HepG2 (cell line): ENCODE results near the gene BCL2L2. TPM values are rescaled to one million over a fixed set of nuclear protein-coding genes. Genes with fewer than 3 reads are reported as not detected.

Experiments used
- ARNT2 ChIP-seq: sonication (generic); formaldehyde crosslinking; IDR thresholded peaks from 2 replicates; pipeline ENCODE4 v1.8.0; 2022; ENCODE audit warnings: mild to moderate bottlenecking, low read depth, missing genetic modification reagents, moderate library complexity
- BRCA1 ChIP-seq: sonication (generic); formaldehyde crosslinking; IDR thresholded peaks from 2 replicates; pipeline ENCODE4 v1.4.0; 2020; ENCODE audit warnings: missing genetic modification reagents
- CCDC6 ChIP-seq: sonication (generic); formaldehyde crosslinking; IDR thresholded peaks from 2 replicates; pipeline ENCODE4 v1.8.1; 2022; ENCODE audit warnings: mild to moderate bottlenecking, missing genetic modification reagents, moderate library complexity
- CENPT ChIP-seq: sonication (generic); formaldehyde crosslinking; IDR thresholded peaks from 2 replicates; pipeline ENCODE4 v1.8.0; 2022; ENCODE audit warnings: low read depth, mild to moderate bottlenecking, moderate library complexity, missing genetic modification reagents
- RFX5 ChIP-seq: IDR thresholded peaks from 2 replicates; pipeline ENCODE4 v1.6.1; 2011; ENCODE audit warnings: low read depth, low read length, improper control_type of control experiment
- RNF2 ChIP-seq: fragments of 450-650 bp; conservative IDR thresholded peaks from 2 replicates; pipeline ENCODE4 v1.6.1; 2016; ENCODE audit warnings: low read depth
- RXRB ChIP-seq: IDR thresholded peaks from 2 replicates; pipeline ENCODE4 v1.6.1; 2016; ENCODE audit warnings: borderline replicate concordance, missing genetic modification reagents, missing compliant biosample characterization
- TEAD2 ChIP-seq: sonication (generic); formaldehyde crosslinking; IDR thresholded peaks from 2 replicates; pipeline ENCODE4 v1.9.0; 2021; ENCODE audit warnings: missing genetic modification reagents
- ZNF263 ChIP-seq: sonication (generic); formaldehyde crosslinking; IDR thresholded peaks from 2 replicates; pipeline ENCODE4 v1.4.0; 2020; ENCODE audit warnings: missing genetic modification reagents
- ZNF317 ChIP-seq: sonication (generic); formaldehyde crosslinking; IDR thresholded peaks from 2 replicates; pipeline ENCODE4 v1.5.0; 2020; ENCODE audit warnings: mild to moderate bottlenecking, missing genetic modification reagents
- ZNF329 ChIP-seq: sonication (generic); formaldehyde crosslinking; IDR thresholded peaks from 2 replicates; pipeline ENCODE4 v1.9.0; 2021; ENCODE audit warnings: low read depth, mild to moderate bottlenecking, missing genetic modification reagents
- ZNF446 ChIP-seq: sonication (generic); formaldehyde crosslinking; IDR thresholded peaks from 2 replicates; pipeline ENCODE4 v1.5.0; 2020; ENCODE audit warnings: mild to moderate bottlenecking, missing genetic modification reagents
- ZNF552 ChIP-seq: sonication (generic); formaldehyde crosslinking; IDR thresholded peaks from 2 replicates; pipeline ENCODE4 v1.9.0; 2022; ENCODE audit warnings: missing genetic modification reagents, mild to moderate bottlenecking, borderline replicate concordance
- ZNF569 ChIP-seq: sonication (generic); formaldehyde crosslinking; IDR thresholded peaks from 2 replicates; pipeline ENCODE4 v1.5.0; 2020; ENCODE audit warnings: mild to moderate bottlenecking, missing genetic modification reagents, moderate library complexity, borderline replicate concordance
- ZSCAN12 ChIP-seq: sonication (generic); formaldehyde crosslinking; IDR thresholded peaks from 2 replicates; pipeline ENCODE4 v1.9.0; 2021; ENCODE audit warnings: mild to moderate bottlenecking, missing genetic modification reagents
- ZSCAN9 ChIP-seq: IDR thresholded peaks from 2 replicates; pipeline ENCODE4 v1.6.1; 2016; ENCODE audit warnings: borderline replicate concordance
- polyA plus RNA-seq, 8 experiments: library from polyadenylated mRNA; depleted of rRNA in 3 of 8; stranded (reverse) in 7 of 8; unstranded in 1 of 8; fragments of >200 nt; fragmentation: Illumina TruSeq in 4 of 8; extraction: Trizol in 4 of 8; gene quantifications; 2 replicates each; pipeline versions ENCODE4 v1.2.1 to v1.2.3, GENCODE V29; 2011 to 2016; ENCODE audit warnings: low read depth in 4 of 8, missing spikeins in 1 of 8, mixed read lengths in 1 of 8; ENCODE audit not compliant: insufficient read depth in 1 of 8
- total RNA-seq, 5 experiments: library from RNA; depleted of rRNA; stranded (reverse); fragments of >200 nt; fragmentation: Illumina TruSeq; extraction: Trizol; gene quantifications; 2 replicates each; pipeline ENCODE4 v1.2.3, GENCODE V29; 2016; ENCODE audit warnings: low read depth in 1 of 5
- TF ChIP-seq, protein P1 (sequence below): sonication (generic); formaldehyde crosslinking; conservative IDR thresholded peaks from 2 replicates; pipeline ENCODE4 v1.4.0; 2020; ENCODE audit warnings: missing genetic modification reagents
- TF ChIP-seq, protein P2 (sequence below): sonication (generic); formaldehyde crosslinking; IDR thresholded peaks from 2 replicates; pipeline ENCODE4 v1.5.0; 2020; ENCODE audit warnings: missing genetic modification reagents, mild to moderate bottlenecking, borderline replicate concordance
- TF ChIP-seq, protein P3 (sequence below): sonication (generic); formaldehyde crosslinking; IDR thresholded peaks from 2 replicates; pipeline ENCODE4 v1.8.0; 2022; ENCODE audit warnings: mild to moderate bottlenecking, missing genetic modification reagents, moderate library complexity
- TF ChIP-seq, protein P4 (sequence below): sonication (generic); formaldehyde crosslinking; IDR thresholded peaks from 2 replicates; pipeline ENCODE4 v1.4.0; 2020; ENCODE audit warnings: missing genetic modification reagents
- TF ChIP-seq, protein P5 (sequence below): sonication (generic); formaldehyde crosslinking; IDR thresholded peaks from 2 replicates; pipeline ENCODE4 v1.4.0; 2020; ENCODE audit warnings: missing genetic modification reagents
- TF ChIP-seq, protein P6 (sequence below): IDR thresholded peaks from 2 replicates; pipeline ENCODE4 v1.6.1; 2018; ENCODE audit warnings: missing genetic modification reagents, mild to moderate bottlenecking, missing compliant biosample characterization

Gene BCL2L2
- total and polyA plus RNA-seq, 2 of the 13 experiments (the other 11 are each of a cell fraction or from before 2014, with no cell fraction given) = 28.1 to 49.8 TPM

DNA sequence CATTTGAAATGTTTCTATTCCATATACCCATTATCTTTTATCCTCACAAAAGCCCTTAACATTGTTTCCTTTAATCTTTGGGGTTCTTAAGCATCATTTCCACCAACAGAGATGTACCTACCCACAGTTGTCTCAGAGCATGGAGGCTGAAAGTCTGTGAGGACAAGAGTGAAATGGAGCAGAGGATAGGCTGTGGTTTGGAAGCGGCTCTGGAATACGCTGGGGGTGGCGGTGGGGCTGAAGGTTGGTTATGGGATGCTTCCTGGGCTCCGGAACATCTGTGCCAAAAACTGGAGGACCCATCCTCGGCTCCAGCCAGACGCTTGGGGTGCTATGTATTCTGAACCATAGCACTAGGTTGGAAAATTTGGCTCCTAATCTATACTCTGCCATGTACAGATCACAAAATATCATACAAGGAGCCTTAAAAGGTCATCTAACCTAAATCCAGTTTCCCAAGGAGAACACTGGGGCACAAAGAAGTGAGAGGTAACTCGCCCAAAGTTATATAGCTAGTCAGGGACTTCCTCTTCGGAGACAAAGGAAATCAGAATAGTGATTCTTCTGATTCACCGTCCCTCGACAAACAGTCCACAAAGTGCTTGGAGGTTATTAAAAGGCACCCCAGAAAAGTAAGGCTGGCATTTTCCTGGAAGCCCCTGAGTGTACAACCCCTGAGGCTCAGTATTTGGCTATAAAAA lies 6.5 kb upstream of the BCL2L2 start (continued):
- TF ChIP-seq CENPT (CRISPR knock-in tag) = no peak
- TF ChIP-seq ZNF446 = 0 out of 2 replicates have a peak, but pooled peaks have one; percentile 66
- no peak for TF ChIP-seq ZSCAN9 (CRISPR knock-in tag)
- TF ChIP-seq, protein P1, sequence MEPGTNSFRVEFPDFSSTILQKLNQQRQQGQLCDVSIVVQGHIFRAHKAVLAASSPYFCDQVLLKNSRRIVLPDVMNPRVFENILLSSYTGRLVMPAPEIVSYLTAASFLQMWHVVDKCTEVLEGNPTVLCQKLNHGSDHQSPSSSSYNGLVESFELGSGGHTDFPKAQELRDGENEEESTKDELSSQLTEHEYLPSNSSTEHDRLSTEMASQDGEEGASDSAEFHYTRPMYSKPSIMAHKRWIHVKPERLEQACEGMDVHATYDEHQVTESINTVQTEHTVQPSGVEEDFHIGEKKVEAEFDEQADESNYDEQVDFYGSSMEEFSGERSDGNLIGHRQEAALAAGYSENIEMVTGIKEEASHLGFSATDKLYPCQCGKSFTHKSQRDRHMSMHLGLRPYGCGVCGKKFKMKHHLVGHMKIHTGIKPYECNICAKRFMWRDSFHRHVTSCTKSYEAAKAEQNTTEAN (CRISPR knock-in tag) = 0 out of 2 replicates have a peak, but pooled peaks have one; percentile 25
- peak; percentile 57; the same call in 1 of the 2 replicates for TF ChIP-seq TEAD2
- TF ChIP-seq, protein P2, sequence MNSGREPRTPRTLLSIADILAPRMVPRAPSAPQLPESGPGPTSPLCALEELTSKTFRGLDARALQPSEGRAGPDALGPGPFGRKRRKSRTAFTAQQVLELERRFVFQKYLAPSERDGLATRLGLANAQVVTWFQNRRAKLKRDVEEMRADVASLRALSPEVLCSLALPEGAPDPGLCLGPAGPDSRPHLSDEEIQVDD (CRISPR knock-in tag) = no peak; the same call in 1 of the 2 replicates
- TF ChIP-seq ZNF329 (CRISPR knock-in tag) = no peak
- TF ChIP-seq RNF2 = no peak
- no peak for TF ChIP-seq RXRB (CRISPR knock-in tag)
- no peak for TF ChIP-seq RFX5
- peak; percentile 84; the same call in 1 of the 2 replicates for TF ChIP-seq ZNF569 (CRISPR knock-in tag)
- TF ChIP-seq, protein P3, sequence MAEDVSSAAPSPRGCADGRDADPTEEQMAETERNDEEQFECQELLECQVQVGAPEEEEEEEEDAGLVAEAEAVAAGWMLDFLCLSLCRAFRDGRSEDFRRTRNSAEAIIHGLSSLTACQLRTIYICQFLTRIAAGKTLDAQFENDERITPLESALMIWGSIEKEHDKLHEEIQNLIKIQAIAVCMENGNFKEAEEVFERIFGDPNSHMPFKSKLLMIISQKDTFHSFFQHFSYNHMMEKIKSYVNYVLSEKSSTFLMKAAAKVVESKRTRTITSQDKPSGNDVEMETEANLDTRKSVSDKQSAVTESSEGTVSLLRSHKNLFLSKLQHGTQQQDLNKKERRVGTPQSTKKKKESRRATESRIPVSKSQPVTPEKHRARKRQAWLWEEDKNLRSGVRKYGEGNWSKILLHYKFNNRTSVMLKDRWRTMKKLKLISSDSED (CRISPR knock-in tag) = no peak
- 0 out of 2 replicates have a peak, but pooled peaks have one; percentile 14 for TF ChIP-seq ZSCAN12 (CRISPR knock-in tag)
- TF ChIP-seq, protein P4, sequence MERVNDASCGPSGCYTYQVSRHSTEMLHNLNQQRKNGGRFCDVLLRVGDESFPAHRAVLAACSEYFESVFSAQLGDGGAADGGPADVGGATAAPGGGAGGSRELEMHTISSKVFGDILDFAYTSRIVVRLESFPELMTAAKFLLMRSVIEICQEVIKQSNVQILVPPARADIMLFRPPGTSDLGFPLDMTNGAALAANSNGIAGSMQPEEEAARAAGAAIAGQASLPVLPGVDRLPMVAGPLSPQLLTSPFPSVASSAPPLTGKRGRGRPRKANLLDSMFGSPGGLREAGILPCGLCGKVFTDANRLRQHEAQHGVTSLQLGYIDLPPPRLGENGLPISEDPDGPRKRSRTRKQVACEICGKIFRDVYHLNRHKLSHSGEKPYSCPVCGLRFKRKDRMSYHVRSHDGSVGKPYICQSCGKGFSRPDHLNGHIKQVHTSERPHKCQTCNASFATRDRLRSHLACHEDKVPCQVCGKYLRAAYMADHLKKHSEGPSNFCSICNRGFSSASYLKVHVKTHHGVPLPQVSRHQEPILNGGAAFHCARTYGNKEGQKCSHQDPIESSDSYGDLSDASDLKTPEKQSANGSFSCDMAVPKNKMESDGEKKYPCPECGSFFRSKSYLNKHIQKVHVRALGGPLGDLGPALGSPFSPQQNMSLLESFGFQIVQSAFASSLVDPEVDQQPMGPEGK = no peak
- no peak for TF ChIP-seq ARNT2
- TF ChIP-seq, protein P5, sequence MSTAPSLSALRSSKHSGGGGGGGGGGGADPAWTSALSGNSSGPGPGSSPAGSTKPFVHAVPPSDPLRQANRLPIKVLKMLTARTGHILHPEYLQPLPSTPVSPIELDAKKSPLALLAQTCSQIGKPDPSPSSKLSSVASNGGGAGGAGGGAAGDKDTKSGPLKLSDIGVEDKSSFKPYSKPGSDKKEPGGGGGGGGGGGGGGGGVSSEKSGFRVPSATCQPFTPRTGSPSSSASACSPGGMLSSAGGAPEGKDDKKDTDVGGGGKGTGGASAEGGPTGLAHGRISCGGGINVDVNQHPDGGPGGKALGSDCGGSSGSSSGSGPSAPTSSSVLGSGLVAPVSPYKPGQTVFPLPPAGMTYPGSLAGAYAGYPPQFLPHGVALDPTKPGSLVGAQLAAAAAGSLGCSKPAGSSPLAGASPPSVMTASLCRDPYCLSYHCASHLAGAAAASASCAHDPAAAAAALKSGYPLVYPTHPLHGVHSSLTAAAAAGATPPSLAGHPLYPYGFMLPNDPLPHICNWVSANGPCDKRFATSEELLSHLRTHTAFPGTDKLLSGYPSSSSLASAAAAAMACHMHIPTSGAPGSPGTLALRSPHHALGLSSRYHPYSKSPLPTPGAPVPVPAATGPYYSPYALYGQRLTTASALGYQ = peak; percentile 49; the same call in 1 of the 2 replicates
- TF ChIP-seq CCDC6 = no peak
- TF ChIP-seq, protein P6, sequence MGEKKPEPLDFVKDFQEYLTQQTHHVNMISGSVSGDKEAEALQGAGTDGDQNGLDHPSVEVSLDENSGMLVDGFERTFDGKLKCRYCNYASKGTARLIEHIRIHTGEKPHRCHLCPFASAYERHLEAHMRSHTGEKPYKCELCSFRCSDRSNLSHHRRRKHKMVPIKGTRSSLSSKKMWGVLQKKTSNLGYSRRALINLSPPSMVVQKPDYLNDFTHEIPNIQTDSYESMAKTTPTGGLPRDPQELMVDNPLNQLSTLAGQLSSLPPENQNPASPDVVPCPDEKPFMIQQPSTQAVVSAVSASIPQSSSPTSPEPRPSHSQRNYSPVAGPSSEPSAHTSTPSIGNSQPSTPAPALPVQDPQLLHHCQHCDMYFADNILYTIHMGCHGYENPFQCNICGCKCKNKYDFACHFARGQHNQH = no peak
- TF ChIP-seq ZNF552 = no peak
- TF ChIP-seq ZNF317 = no peak
- TF ChIP-seq ZNF263 (CRISPR knock-in tag) = 0 out of 2 replicates have a peak, but pooled peaks have one; percentile 28
- peak; percentile 58; the same call in 1 of the 2 replicates for TF ChIP-seq BRCA1 (CRISPR knock-in tag)
